SH-SY5Y (cell line): ENCODE results near the gene SDSL.

ENCODE experiments used
- GATA2 ChIP-seq: IDR thresholded peaks from 2 replicates; pipeline ENCODE4 v1.6.1; 2011; ENCODE audit warnings: mild to moderate bottlenecking, low read depth, low read length
- GATA3 ChIP-seq: IDR thresholded peaks from 2 replicates; pipeline ENCODE4 v1.6.1; 2011; ENCODE audit warnings: low read depth, mild to moderate bottlenecking, low read length, moderate library complexity

DNA sequence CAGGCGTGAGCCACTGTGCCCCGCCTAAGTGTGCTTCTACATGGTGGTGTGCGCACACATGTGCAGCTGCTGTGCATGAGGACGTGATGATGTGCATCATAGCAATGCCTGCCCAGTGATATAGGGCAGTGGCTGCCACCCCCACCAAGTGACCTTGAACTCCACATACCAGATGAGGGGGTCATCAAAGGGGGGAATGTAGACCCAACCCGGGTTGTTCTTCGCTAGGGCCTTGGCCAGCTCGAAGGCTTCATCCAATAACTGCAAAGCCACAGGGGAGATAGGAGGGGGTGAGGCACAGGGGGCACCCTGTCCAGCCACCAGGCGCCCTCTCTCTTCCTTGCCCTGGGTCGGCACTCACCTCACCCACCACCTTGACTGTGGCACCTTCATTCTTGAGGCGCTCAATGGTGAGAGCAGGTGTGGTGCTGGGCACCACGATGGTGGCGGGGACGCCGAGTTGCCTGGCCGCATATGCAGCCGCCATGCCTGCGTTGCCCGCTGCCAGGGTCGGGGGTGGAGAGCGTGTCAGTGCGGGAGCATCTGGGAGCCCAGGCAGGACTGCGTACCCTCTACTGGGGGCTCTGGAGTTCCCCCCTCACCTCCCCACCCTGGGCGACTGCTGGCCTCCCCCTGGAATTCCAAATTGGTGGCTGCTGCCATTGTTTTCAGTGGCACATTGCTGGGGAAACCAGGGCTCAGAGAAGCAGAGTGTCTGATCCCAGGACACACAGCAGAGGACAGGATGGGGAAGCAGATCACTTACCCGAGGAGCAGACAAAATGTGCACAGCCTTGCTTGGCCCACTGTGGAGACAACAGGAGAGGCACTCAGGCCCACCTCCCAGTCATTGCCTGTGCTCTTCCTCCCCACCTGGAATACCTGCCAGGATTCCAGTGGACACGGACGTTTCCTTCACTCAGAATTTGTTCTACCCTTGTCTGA, 23.6 kb upstream of the SDSL start:
- TF ChIP-seq GATA2 (no peak), GATA3 (no peak)
